Activated T-helper 2 cell treated with anti-CD3 and anti-CD28 coated beads, Interferon-gamma antibody, Interleukin-2, Interleukin-4, amounts not matched to agents 10 μg/mL and 5 μg/mL and 100 μg/mL, durations not matched to agents 14 hours and 24 hours and 36 hours (primary cell): Measurements from ENCODE around the gene ZNF496. TPM values are rescaled to one million over a fixed set of nuclear protein-coding genes. Genes with fewer than 3 reads are reported as not detected.
"Not testable (repeated sequence)": the region's sequence is repeated elsewhere in the genome, so short reads cannot be mapped to it uniquely, and the experiment has no call there.

Source experiments
- DNase-seq: peaks from one replicate; pipeline ENCODE4 v3.0.0; 2021; ENCODE audit warnings: low spot score
- H3K27ac Mint-ChIP-seq: one replicate; pipeline ENCODE4 v1.8.0; 2021; ENCODE audit warnings: mixed read lengths
- H3K27me3 Mint-ChIP-seq: one replicate; pipeline ENCODE4 v1.8.0; 2021; ENCODE audit warnings: low read depth, mixed read lengths
- H3K36me3 Mint-ChIP-seq: one replicate; pipeline ENCODE4 v1.8.0; 2021; ENCODE audit warnings: low read depth, mixed read lengths
- H3K4me1 Mint-ChIP-seq: one replicate; pipeline ENCODE4 v1.8.0; 2021; ENCODE audit warnings: low read depth, mixed read lengths
- H3K4me3 Mint-ChIP-seq: one replicate; pipeline ENCODE4 v1.8.0; 2021; ENCODE audit warnings: low read depth, mild to moderate bottlenecking, moderate library complexity, mixed read lengths
- H3K9me3 Mint-ChIP-seq: one replicate; pipeline ENCODE4 v1.8.0; 2021; ENCODE audit warnings: mixed read lengths
- intact Hi-C: fragments of 100-400 bp; cut with micrococcal nuclease; formaldehyde crosslinking; loops from one replicate; pipeline ENCODE4 v1.15.1; 2023
- total RNA-seq: library from RNA; stranded (reverse); gene quantifications from 2 replicates; pipeline ENCODE4 v1.2.3, GENCODE V29; 2022

Gene ZNF496
- total RNA-seq, 1 donor from 2014 or later, result 19.2 TPM

DNA sequence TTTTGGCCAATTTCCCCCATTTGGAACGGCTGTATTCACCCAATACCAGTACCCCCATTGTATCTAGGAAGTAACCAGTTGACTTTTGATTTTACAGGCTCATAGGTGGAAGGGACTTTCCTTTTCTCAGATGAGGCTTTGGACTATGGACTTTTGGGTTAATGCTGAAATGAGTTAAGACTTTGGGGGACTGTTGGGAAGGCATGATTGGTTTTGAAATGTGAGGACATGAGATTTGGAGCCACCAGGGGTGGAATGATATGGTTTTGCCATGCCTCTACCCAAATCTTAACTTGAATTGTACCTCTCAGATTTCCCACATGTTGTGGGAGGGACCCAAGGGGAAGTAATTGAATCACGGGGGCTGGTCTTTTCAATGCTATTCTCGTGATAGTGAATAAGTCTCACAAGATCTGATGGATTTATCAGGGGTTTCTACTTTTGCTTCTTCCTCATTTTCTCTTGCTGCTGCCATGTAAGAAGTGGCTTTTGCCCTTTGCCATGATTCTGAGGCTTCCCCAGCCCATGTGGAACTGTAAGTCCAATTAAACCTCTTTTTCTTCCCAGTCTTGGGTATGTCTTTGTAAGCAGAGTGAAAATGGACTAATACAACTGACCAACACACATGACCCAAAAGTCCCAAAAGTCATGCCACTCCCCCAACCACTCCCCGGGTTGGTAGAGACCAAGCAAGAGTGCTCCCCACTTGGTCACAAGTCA lies 35.4 kb upstream of the ZNF496 start:
- intact Hi-C loops, result no loop called here
- H3K27me3 Mint-ChIP-seq, result no peaks in the 10 kb centered on the region
- H3K4me1 Mint-ChIP-seq, result no peaks in the 10 kb centered on the region
- H3K4me3 Mint-ChIP-seq, result no peak overlapping the region
- H3K27ac Mint-ChIP-seq, result no peak overlapping the region
- no peaks in the 10 kb centered on the region for H3K36me3 Mint-ChIP-seq
- H3K9me3 Mint-ChIP-seq, result peaks cover 8% of the 10 kb centered on the region
- no peak for DNase-seq

- H3K4me3 Mint-ChIP-seq, result not testable (repeated sequence)
Observed at GRCh38 chr1:247366345-247366744, 34.7 kb upstream of the ZNF496 start.

GRCh38 chr1:247365023-247365422 lies 33.4 kb upstream of the ZNF496 start:
- DNase-seq, result no peak
- H3K36me3 Mint-ChIP-seq, result no peaks in the 10 kb centered on the region
- H3K27ac Mint-ChIP-seq, result no peak overlapping the region
- H3K4me1 Mint-ChIP-seq, result peaks cover 12% of the 10 kb centered on the region
- H3K27me3 Mint-ChIP-seq, result peaks cover 6% of the 10 kb centered on the region
- intact Hi-C loops, result no loop called here
- peaks cover 8% of the 10 kb centered on the region for H3K9me3 Mint-ChIP-seq
- no peak overlapping the region for H3K4me3 Mint-ChIP-seq

More at GRCh38 chr1:247366345-247366744, 34.7 kb upstream of the ZNF496 start:
- H3K36me3 Mint-ChIP-seq, H3K27ac Mint-ChIP-seq, H3K4me1 Mint-ChIP-seq, H3K27me3 Mint-ChIP-seq, DNase-seq, H3K9me3 Mint-ChIP-seq, intact Hi-C loops: not testable (repeated sequence)

DNA sequence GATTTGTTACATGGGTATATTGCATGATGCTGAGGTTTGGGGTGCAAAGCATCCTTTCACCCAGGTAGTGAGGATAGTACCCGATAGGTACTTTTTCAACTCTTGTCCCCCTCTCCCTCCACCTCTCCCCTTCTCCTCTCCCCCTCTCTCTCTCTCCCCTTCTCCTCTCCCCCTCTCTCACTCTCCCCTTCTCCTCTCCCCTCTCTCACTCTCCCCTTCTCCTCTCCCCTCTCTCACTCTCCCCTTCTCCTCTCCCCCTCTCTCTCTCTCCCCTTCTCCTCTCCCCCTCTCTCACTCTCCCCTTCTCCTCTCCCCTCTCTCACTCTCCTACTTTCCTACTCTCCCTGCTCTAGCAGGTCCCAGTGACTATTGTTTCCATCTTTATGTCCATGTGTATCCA lies 31.3 kb upstream of the ZNF496 start:
- H3K27ac Mint-ChIP-seq, H3K9me3 Mint-ChIP-seq, H3K4me3 Mint-ChIP-seq, H3K27me3 Mint-ChIP-seq, DNase-seq, H3K36me3 Mint-ChIP-seq, intact Hi-C loops: not testable (repeated sequence)
- peaks cover 12% of the 10 kb centered on the region for H3K4me1 Mint-ChIP-seq

DNA sequence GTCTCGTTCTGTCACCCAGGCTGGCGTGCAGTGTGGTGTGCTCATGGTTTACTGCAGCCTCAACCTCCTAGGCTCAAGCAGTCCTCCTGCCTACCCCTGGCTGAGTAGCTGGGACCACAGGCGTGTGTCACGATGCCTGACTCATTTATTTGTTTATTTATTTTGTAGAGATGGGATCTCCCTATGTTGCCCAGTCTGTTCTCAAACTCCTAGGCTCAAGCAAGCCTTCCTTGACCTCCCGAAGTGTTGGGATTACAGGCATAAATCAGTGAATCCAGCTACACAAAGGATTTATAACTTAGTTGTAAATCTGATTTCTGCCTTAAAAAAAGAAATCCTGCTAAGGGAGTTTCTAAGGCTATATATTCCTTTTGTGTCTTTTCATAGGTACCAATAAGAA lies 30.5 kb upstream of the ZNF496 start:
- intact Hi-C loops, result no loop called here
- H3K4me3 Mint-ChIP-seq, result no peak overlapping the region
- H3K4me1 Mint-ChIP-seq, result peaks cover 16% of the 10 kb centered on the region
- no peaks in the 10 kb centered on the region for H3K36me3 Mint-ChIP-seq
- H3K27ac Mint-ChIP-seq, result no peak overlapping the region
- H3K9me3 Mint-ChIP-seq, result peaks cover 8% of the 10 kb centered on the region
- no peak for DNase-seq
- peaks cover 7% of the 10 kb centered on the region for H3K27me3 Mint-ChIP-seq

DNA sequence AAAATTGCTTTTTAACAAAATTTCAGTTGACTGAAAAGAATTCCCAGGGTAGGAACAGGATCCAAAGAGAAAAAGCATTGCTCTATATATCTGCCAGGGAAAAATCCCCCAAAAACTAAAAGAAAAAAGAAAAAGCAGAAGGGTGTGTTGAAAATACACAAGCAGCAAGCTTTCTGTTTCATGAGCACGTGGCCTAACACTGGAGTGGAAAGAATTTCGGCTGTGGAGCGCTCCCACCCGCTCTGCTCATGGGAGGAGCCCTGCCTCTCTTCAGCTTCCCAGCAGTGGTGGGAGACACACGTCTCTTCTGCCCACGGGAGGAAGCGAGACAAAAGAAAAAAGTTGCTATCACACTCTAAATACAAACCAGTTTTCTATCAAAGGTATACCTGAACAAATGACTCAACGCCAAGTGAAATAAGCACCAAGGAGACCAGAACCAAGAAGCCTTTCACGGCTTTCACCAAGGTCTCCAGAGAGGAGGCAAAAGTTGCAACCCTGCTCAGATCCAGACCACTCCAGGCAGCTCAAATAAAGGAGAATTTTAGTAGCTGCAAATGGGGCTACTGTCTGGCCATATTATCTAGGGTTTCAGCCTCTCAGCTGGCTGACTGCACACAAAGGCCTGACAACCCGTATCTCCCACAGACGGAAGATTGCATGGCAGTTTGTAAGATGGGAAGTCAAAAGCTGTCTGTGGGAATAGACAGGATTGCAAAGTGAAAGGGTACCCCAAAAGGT lies 29.5 kb upstream of the ZNF496 start:
- intact Hi-C loops, result no loop called here
- Mint-ChIP-seq H3K36me3 (no peaks in the 10 kb centered on the region), H3K4me3 (no peak overlapping the region), H3K4me1 (peaks cover 16% of the 10 kb centered on the region), H3K9me3 (peaks cover 8% of the 10 kb centered on the region), H3K27me3 (peaks cover 7% of the 10 kb centered on the region), H3K27ac (no peak overlapping the region)
- no peak for DNase-seq

DNA sequence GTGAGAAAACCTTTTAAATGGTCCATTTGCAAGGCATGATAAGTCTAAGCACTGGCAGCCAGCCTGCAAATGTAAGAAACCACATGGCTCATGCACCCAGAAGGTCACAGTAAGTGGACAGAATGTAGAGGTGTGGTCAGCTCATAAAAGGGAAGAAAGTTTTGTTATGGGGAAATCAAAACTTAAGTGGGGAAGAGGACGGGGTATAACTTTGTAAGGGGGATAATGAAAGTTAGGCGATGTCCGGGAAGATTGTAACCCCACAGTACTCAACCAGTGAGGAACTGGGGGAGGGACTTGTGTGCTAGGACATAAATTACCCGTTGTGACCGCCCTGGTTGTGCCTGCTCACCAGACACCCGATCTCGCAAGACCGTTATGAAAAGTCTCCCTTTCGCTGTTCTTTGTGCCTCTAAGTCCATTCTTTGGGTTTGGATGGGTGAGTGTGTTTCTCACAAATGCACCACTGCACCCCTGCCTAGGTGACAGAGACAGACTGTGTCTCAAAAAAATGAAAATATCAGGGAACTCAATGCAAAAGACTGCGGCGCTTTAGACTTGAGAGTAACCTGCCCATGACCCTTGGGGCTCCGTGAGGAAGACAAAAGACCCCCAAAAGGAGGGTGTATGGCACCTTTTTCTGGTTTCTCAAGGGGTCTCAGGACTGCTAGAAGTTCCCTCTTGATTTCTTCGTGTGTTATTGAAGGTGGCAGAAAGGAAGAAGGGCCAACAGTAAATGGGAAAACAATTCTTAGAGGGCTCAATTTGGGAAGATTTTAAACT lies 28.6 kb upstream of the ZNF496 start:
- Mint-ChIP-seq H3K36me3 (no peaks in the 10 kb centered on the region), H3K27ac (no peak overlapping the region), H3K27me3 (peaks cover 11% of the 10 kb centered on the region), H3K4me3 (no peak overlapping the region), H3K4me1 (peaks cover 16% of the 10 kb centered on the region), H3K9me3 (peaks cover 4% of the 10 kb centered on the region)
- DNase-seq, result no peak
- intact Hi-C loops, result no loop called here

DNA sequence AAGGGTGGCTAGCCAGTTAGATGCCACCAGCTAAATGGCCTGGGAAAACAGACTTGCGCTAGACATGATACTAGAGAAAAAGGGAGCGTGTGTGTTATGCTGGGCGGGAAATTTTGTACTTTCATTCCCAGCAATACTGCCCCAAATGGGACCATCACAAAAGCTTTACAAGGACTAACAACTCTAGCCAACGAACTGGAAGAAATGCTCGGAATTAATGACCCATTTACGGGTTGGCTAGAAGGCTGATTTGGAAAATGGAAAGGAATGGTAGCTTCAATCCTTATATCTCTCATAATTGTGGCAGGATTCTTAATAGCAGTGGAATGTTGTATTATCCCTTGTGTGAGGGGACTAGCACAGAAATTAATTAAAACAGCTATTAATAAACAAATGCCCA lies 27.9 kb upstream of the ZNF496 start:
- H3K27ac Mint-ChIP-seq, result no peak overlapping the region
- no peaks in the 10 kb centered on the region for H3K36me3 Mint-ChIP-seq
- H3K27me3 Mint-ChIP-seq, result peaks cover 11% of the 10 kb centered on the region
- H3K4me1 Mint-ChIP-seq, result peaks cover 16% of the 10 kb centered on the region
- H3K9me3 Mint-ChIP-seq, result no peaks in the 10 kb centered on the region
- no peak for DNase-seq
- intact Hi-C loops, result no loop called here
- no peak overlapping the region for H3K4me3 Mint-ChIP-seq

GRCh38 chr1:247358920-247359319 lies 27.3 kb upstream of the ZNF496 start:
- intact Hi-C loops, result no loop called here
- Mint-ChIP-seq H3K9me3 (no peaks in the 10 kb centered on the region), H3K4me3 (no peak overlapping the region), H3K4me1 (peaks cover 16% of the 10 kb centered on the region), H3K27me3 (peaks cover 11% of the 10 kb centered on the region), H3K27ac (no peak overlapping the region), H3K36me3 (no peaks in the 10 kb centered on the region)
- DNase-seq, result no peak

GRCh38 chr1:247357781-247358211 lies 26.1 kb upstream of the ZNF496 start:
- no peak for DNase-seq
- intact Hi-C loops, result no loop called here
- no peak overlapping the region for H3K4me3 Mint-ChIP-seq
- H3K36me3 Mint-ChIP-seq, result no peaks in the 10 kb centered on the region
- peaks cover 11% of the 10 kb centered on the region for H3K27me3 Mint-ChIP-seq
- no peaks in the 10 kb centered on the region for H3K9me3 Mint-ChIP-seq
- H3K27ac Mint-ChIP-seq, result no peak overlapping the region
- peaks cover 16% of the 10 kb centered on the region for H3K4me1 Mint-ChIP-seq

DNA sequence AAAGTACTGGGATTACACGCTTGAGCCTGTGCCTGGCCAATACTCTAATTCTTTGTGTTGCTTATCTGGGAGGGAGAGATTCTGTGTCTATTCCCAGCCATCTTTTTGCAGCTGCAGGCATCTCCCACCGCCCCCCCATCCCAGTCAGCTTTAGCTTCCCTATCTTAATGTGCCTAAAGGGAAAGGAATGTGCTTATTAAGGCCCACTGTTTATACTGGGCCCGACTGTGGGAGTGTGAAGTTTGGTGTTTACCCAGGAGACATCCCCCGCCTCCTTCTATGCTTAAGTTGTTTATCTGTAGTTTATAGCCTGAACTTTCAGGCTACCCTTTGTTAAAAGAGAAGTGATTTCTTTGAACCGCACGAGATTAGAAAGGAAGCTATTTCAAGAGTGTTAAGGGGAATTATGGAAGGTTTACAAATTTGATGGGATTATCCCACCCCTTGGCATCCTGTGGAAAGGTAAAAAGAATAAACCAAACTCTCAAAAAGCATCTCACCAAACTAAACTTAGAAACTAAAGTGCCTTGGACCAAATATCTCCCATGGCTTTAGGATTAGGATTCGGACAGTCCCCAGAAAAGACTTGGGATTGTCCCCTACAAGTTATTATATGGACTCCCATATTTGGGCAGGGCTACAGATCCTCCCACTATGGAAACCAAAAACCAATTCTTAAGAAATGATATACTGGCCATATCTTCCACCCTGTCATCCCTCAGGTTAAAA lies 25.5 kb upstream of the ZNF496 start:
- intact Hi-C loops, result no loop called here
- no peaks in the 10 kb centered on the region for H3K9me3 Mint-ChIP-seq

DNA sequence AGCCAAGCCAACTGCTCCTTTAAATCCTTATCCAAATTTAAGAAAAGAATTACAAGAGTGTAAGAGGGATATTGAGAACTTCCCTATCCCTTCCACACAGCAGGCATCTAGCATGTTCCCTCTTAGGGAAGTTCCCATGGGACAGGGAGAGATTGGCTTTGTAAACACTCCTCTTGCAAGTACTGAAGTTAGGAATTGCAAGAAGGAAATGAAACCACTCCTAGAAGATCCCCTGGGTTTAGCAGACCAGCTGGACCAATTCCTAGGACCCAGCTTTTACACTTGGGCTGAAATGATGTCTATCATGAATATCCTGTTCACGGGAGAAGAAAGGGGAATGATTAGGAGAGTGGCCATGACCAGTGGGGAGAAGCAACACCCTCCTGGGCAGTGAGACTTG lies 23.5 kb upstream of the ZNF496 start:
- H3K27me3 Mint-ChIP-seq, H3K4me1 Mint-ChIP-seq, intact Hi-C loops: not testable (repeated sequence)

More for the DNA sequence above, 25.5 kb upstream of the ZNF496 start:
- no peak overlapping the region for H3K4me3 Mint-ChIP-seq
- peaks cover 11% of the 10 kb centered on the region for H3K27me3 Mint-ChIP-seq
- DNase-seq, result no peak
- H3K27ac Mint-ChIP-seq, result no peak overlapping the region
- H3K4me1 Mint-ChIP-seq, result peaks cover 16% of the 10 kb centered on the region
- H3K36me3 Mint-ChIP-seq, result no peaks in the 10 kb centered on the region

More for the DNA sequence above, 23.5 kb upstream of the ZNF496 start:
- DNase-seq, H3K9me3 Mint-ChIP-seq, H3K27ac Mint-ChIP-seq, H3K4me3 Mint-ChIP-seq, H3K36me3 Mint-ChIP-seq: not testable (repeated sequence)
